CD14-positive monocyte (primary cell): ENCODE measurements around the gene DNAH2. TPM values are rescaled to one million over a fixed set of nuclear protein-coding genes. Genes with fewer than 3 reads are reported as not detected.

Source experiments
- DNase-seq, 3 donors: peaks; one replicate each; pipeline ENCODE4 v3.0.0-alpha.2; 2011 to 2022
- H2AFZ ChIP-seq: 2 replicates; pipeline ENCODE4 v1.6.0; 2012; ENCODE audit warnings: mild to moderate bottlenecking, low read depth, low read length, inconsistent platforms; ENCODE audit not compliant: insufficient read depth, poor library complexity, severe bottlenecking
- H3K27ac ChIP-seq, 2 donors: 1 replicate in 1 of 2; 2 replicates in 1 of 2; pipeline ENCODE4 v1.5.1; 2012 to 2013; ENCODE audit warnings: low read length in 2 of 2, control low read depth in 1 of 2, inconsistent platforms in 1 of 2, low read depth in 1 of 2, mild to moderate bottlenecking in 1 of 2
- H3K27me3 ChIP-seq, 2 donors: one replicate each; pipeline versions ENCODE4 v1.6.0 to v1.6.1; 2011 to 2013; ENCODE audit warnings: low read length in 2 of 2; ENCODE audit not compliant: control insufficient read depth in 2 of 2, insufficient read depth in 2 of 2
- H3K36me3 ChIP-seq, 2 donors: replicated peaks in 1 of 2; 1 replicate in 1 of 2; 2 replicates in 1 of 2; pipeline versions ENCODE4 v1.5.1 to v1.6.1; 2012 to 2013; ENCODE audit warnings: low read length in 2 of 2, control low read depth in 1 of 2, inconsistent platforms in 1 of 2, mild to moderate bottlenecking in 1 of 2; ENCODE audit not compliant: insufficient read depth in 2 of 2, control insufficient read depth in 1 of 2
- H3K4me1 ChIP-seq, 2 donors: 1 replicate in 1 of 2; 2 replicates in 1 of 2; pipeline versions ENCODE4 v1.5.1 to v1.6.1; 2012 to 2013; ENCODE audit warnings: low read length in 2 of 2, control low read depth in 1 of 2, inconsistent platforms in 1 of 2, mild to moderate bottlenecking in 1 of 2, moderate library complexity in 1 of 2; ENCODE audit not compliant: insufficient read depth in 2 of 2, control insufficient read depth in 1 of 2
- H3K4me2 ChIP-seq: replicated peaks from 2 replicates; pipeline ENCODE3; 2012; ENCODE audit warnings: low read length, moderate library complexity, mild to moderate bottlenecking; ENCODE audit not compliant: poor library complexity, severe bottlenecking; ENCODE audit errors: extremely low read depth
- H3K4me3 ChIP-seq, 3 experiments: fragments of 200-600 bp in 1 of 3; sonication (generic) in 1 of 3; replicated peaks in 1 of 3; 1 replicate in 2 of 3; 2 replicates in 1 of 3; pipeline ENCODE4 v1.5.1; 2011 to 2013; ENCODE audit warnings: low read length in 3 of 3, mild to moderate bottlenecking in 3 of 3, control low read depth in 2 of 3, low read depth in 2 of 3, inconsistent platforms in 1 of 3, moderate library complexity in 1 of 3
- H3K79me2 ChIP-seq: 2 replicates; pipeline ENCODE4 v1.6.0; 2012; ENCODE audit warnings: mild to moderate bottlenecking, control low read depth, inconsistent platforms, low read length, moderate library complexity; ENCODE audit not compliant: insufficient read depth
- H3K9ac ChIP-seq: 2 replicates; pipeline ENCODE4 v1.6.0; 2017; ENCODE audit warnings: low read length, mild to moderate bottlenecking; ENCODE audit not compliant: insufficient read depth, poor library complexity, severe bottlenecking
- H3K9me3 ChIP-seq, 2 donors: replicated peaks in 1 of 2; 1 replicate in 1 of 2; 2 replicates in 1 of 2; pipeline versions ENCODE4 v1.5.1 to v1.6.1; 2012 to 2013; ENCODE audit warnings: low read length in 2 of 2, control low read depth in 1 of 2; ENCODE audit not compliant: control insufficient read depth in 1 of 2, insufficient read depth in 1 of 2
- H4K20me1 ChIP-seq: 2 replicates; pipeline ENCODE4 v1.6.0; 2012; ENCODE audit warnings: mild to moderate bottlenecking, low read length, control low read depth, moderate library complexity; ENCODE audit not compliant: insufficient read depth
- H3K27ac Mint-ChIP-seq, 7 donors: one replicate each; pipeline ENCODE4 v1.8.0; 2020; ENCODE audit warnings: mild to moderate bottlenecking in 7 of 7, mixed read lengths in 7 of 7, moderate library complexity in 6 of 7, inconsistent platforms in 2 of 7
- H3K27me3 Mint-ChIP-seq, 3 donors: one replicate each; pipeline ENCODE4 v1.8.0; 2021 to 2022; ENCODE audit warnings: low read depth in 3 of 3, mild to moderate bottlenecking in 3 of 3, mixed read lengths in 3 of 3, moderate library complexity in 3 of 3, inconsistent platforms in 1 of 3
- H3K36me3 Mint-ChIP-seq, 2 donors: one replicate each; pipeline ENCODE4 v1.8.0; 2020; ENCODE audit warnings: mixed read lengths in 2 of 2, inconsistent platforms in 1 of 2, mild to moderate bottlenecking in 1 of 2
- H3K4me1 Mint-ChIP-seq: one replicate; pipeline ENCODE4 v1.8.0; 2020; ENCODE audit warnings: mild to moderate bottlenecking, mixed read lengths
- H3K4me3 Mint-ChIP-seq, 2 donors: one replicate each; pipeline ENCODE4 v1.8.0; 2020; ENCODE audit warnings: mild to moderate bottlenecking in 2 of 2, mixed read lengths in 2 of 2, moderate library complexity in 1 of 2
- H3K9me3 Mint-ChIP-seq, 7 donors: one replicate each; pipeline ENCODE4 v1.8.0; 2020 to 2022; ENCODE audit warnings: mixed read lengths in 7 of 7, mild to moderate bottlenecking in 6 of 7, moderate library complexity in 6 of 7, inconsistent platforms in 2 of 7
- CTCF ChIP-seq: fragments of 200-600 bp; IDR thresholded peaks from one replicate; pipeline ENCODE4 v1.8.0; 2022; ENCODE audit warnings: antibody characterized with exemption, mild to moderate bottlenecking
- WGBS: methylation state at CpG from one replicate; pipeline ENCODE4 v1.1.5; 2013; ENCODE audit warnings: missing lambda C conversion rate; ENCODE audit not compliant: insufficient coverage; 5-methylcytosine and 5-hydroxymethylcytosine counted together
- intact Hi-C, 2 donors: fragments of 100-400 bp; cut with micrococcal nuclease; formaldehyde crosslinking; loops; one replicate each; pipeline versions ENCODE4 v1.15.0 to v1.15.1; 2023
- polyA plus RNA-seq, 3 donors: library from polyadenylated mRNA; depleted of rRNA in 1 of 3; unstranded in 2 of 3; stranded (reverse) in 1 of 3; fragments of 300-500 nt in 2 of 3; fragments of >200 nt in 1 of 3; fragmentation: Illumina TruSeq in 2 of 3; gene quantifications; 1 replicate in 2 of 3; 2 replicates in 1 of 3; pipeline ENCODE4 v1.2.3, GENCODE V29; 2012 to 2021

The DNAH2 gene
- polyA plus RNA-seq, 3 donors = 0.03 to 0.15 TPM; not detected in 1

- no peaks in the 10 kb centered on the region for H3K4me1 ChIP-seq
- no peaks in the 10 kb centered on the region for H3K36me3 Mint-ChIP-seq
- peaks cover 3% of the 10 kb centered on the region for H3K4me1 Mint-ChIP-seq
- no peak overlapping the region for H3K4me3 ChIP-seq
- no peaks in the 10 kb centered on the region for H3K9me3 Mint-ChIP-seq
- H3K4me3 Mint-ChIP-seq = no peak overlapping the region
- no peak overlapping the region for H2AFZ ChIP-seq
- no peaks in the 10 kb centered on the region for H3K9me3 ChIP-seq
- WGBS = 96% methylated on average over 17 of the region's 17 CpGs
- no peak overlapping the region for H3K27ac Mint-ChIP-seq
- intact Hi-C loops = no loop called here
- H3K4me2 ChIP-seq = no peak overlapping the region
- H3K79me2 ChIP-seq = no peaks in the 10 kb centered on the region
- TF ChIP-seq CTCF = no peak
- no peak overlapping the region for H3K9ac ChIP-seq
- H3K27me3 Mint-ChIP-seq = peaks cover 0 to 6% (median 2%) of the 10 kb centered on the region in 3 donors
- DNase-seq = no peak
- no peaks in the 10 kb centered on the region for H4K20me1 ChIP-seq
- H3K36me3 ChIP-seq = no peaks in the 10 kb centered on the region
- H3K27ac ChIP-seq = no peak overlapping the region
- no peaks in the 10 kb centered on the region for H3K27me3 ChIP-seq
Measured at GRCh38 chr17:7792611-7793010, 75.1 kb downstream of the DNAH2 start.

GRCh38 chr17:7794075-7794663 is 76.6 kb downstream of the DNAH2 start:
- no peak for DNase-seq
- H3K4me2 ChIP-seq = no peak overlapping the region
- no peaks in the 10 kb centered on the region for H3K27me3 ChIP-seq
- 74% methylated on average over 12 of the region's 19 CpGs for WGBS
- H3K27me3 Mint-ChIP-seq = peaks cover 0 to 7% (median 4%) of the 10 kb centered on the region in 3 donors
- H3K9ac ChIP-seq = no peak overlapping the region
- H3K4me3 ChIP-seq = no peak overlapping the region
- peaks cover 3% of the 10 kb centered on the region for H3K4me1 Mint-ChIP-seq
- H3K4me3 Mint-ChIP-seq = no peak overlapping the region
- H3K27ac Mint-ChIP-seq = no peak overlapping the region
- no peak for TF ChIP-seq CTCF
- H3K9me3 Mint-ChIP-seq = no peaks in the 10 kb centered on the region
- intact Hi-C loops = no loop called here
- no peaks in the 10 kb centered on the region for H3K4me1 ChIP-seq
- no peaks in the 10 kb centered on the region for H4K20me1 ChIP-seq
- H3K27ac ChIP-seq = no peak overlapping the region
- H3K36me3 ChIP-seq = no peaks in the 10 kb centered on the region
- H3K9me3 ChIP-seq = no peaks in the 10 kb centered on the region
- no peaks in the 10 kb centered on the region for H3K79me2 ChIP-seq
- H3K36me3 Mint-ChIP-seq = no peaks in the 10 kb centered on the region
- H2AFZ ChIP-seq = no peak overlapping the region
